ENCODE measurements around the gene EFL1.

DNA sequence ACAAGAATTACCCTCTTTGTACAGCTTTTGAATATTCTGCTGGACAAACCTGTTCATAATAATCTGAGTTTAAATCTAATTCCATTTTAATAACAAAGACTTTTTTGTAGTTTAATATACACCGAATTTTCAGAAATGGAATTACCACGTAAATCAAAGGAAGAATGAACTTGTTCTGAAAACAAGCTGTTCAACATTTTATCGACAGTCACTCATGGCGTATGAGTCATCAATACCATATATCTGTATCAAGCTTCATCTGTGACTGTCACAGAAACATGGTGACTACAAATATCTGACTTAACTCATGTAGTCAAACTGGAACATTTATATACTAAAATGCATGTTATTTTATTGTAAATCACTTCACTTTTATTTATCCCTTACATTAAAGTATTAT, 90.0 kb downstream of the EFL1 start:
- no peak for TF ChIP-seq POLR2A (IDR thresholded peaks at IDR 0.05; ENCODE audit: low read length)
- no peak for TF ChIP-seq GATA1 (IDR thresholded peaks at IDR 0.05; ENCODE audit: low read depth, low read length)

Measured in erythroblast (primary cell).